Measurements from ENCODE around the gene ZNF205.
"Not testable (repeated sequence)": the region's sequence is repeated elsewhere in the genome, so short reads cannot be mapped to it uniquely, and the experiment has no call there.

Gene ZNF205

GRCh38 chr16:3135126-3135715 lies 22.8 kb downstream of the ZNF205 start:
- DNase-seq, result no peak

GRCh38 chr16:3137267-3137666 lies 24.9 kb downstream of the ZNF205 start:
- no peak for DNase-seq

- no peak for DNase-seq
Measured at GRCh38 chr16:3138342-3138741, 26.0 kb downstream of the ZNF205 start.

GRCh38 chr16:3138823-3139426 lies 26.5 kb downstream of the ZNF205 start:
- no peak for DNase-seq

GRCh38 chr16:3139561-3139960 lies 27.2 kb downstream of the ZNF205 start:
- DNase-seq, result not testable (repeated sequence)

GRCh38 chr16:3140603-3141427 lies 28.4 kb downstream of the ZNF205 start:
- no peak for DNase-seq

- DNase-seq, result no peak
Measured at GRCh38 chr16:3141781-3142311, 29.5 kb downstream of the ZNF205 start.

GRCh38 chr16:3142327-3142726 lies 29.9 kb downstream of the ZNF205 start:
- DNase-seq, result no peak

- DNase-seq, result no peak
Measured at GRCh38 chr16:3142770-3143169, 30.4 kb downstream of the ZNF205 start.

GRCh38 chr16:3143189-3143588 lies 30.8 kb downstream of the ZNF205 start:
- DNase-seq, result no peak

- DNase-seq, result no peak
Measured at GRCh38 chr16:3143598-3144320, 31.4 kb downstream of the ZNF205 start.

GRCh38 chr16:3144321-3144983 lies 32.1 kb downstream of the ZNF205 start:
- no peak for DNase-seq

GRCh38 chr16:3145151-3145550 lies 32.8 kb downstream of the ZNF205 start:
- no peak for DNase-seq

- no peak for DNase-seq
Measured at GRCh38 chr16:3145660-3146059, 33.3 kb downstream of the ZNF205 start.

GRCh38 chr16:3147046-3147756 lies 34.8 kb downstream of the ZNF205 start:
- DNase-seq, result no peak

GRCh38 chr16:3147757-3148104 lies 35.3 kb downstream of the ZNF205 start:
- DNase-seq, result no peak

GRCh38 chr16:3148256-3149192 lies 36.1 kb downstream of the ZNF205 start:
- DNase-seq, result no peak

GRCh38 chr16:3149193-3149530 lies 36.8 kb downstream of the ZNF205 start:
- DNase-seq, result no peak

GRCh38 chr16:3149630-3150345 lies 37.4 kb downstream of the ZNF205 start:
- DNase-seq, result peak; percentile 84
